ENCODE data around the gene BAK1.
A peak's percentile ranks its signal among the peaks of the same experiment; 100 is the strongest.

Gene BAK1

DNA sequence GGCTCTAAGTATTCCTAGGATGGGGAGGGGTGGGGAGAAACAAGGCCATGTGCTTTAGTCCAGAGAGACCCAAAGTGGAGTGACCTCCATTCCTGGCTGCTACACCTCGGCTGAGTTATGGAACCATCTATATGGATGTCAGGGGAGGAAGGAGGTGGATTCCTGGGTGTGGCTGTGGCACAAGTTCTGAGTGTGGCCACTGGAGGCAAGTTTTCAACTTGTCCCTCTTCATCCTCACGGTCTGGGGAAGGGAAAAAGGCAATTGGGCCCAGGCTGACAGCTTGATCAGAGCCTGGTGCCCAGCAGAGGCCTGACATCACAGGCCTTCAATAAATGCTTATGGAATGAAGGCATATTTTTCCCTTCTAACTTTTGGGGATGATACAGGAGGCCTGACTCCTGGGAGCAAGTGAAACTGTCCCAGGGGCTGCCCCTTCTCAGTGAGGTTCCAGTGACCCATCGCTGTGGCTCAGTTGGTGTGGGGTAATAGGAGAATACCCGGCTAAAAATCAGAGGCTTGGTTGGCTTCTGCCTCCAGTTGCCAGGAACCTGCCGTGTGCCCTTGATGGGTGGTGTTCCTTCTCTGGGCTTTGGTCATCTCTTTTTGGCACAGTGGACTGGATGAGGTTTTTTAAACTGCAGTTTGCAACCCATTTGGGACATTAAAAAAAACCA lies 39.2 kb upstream of the BAK1 start:
- peaks cover 2% of the 10 kb centered on the region for H3K36me3 ChIP-seq (ENCODE audit: control insufficient read depth, insufficient read depth, low read length)
- H3K9me3 ChIP-seq (ENCODE audit: control insufficient read depth, insufficient read depth, low read length): no peaks in the 10 kb centered on the region
- peaks cover 15% of the 10 kb centered on the region for H3K27me3 ChIP-seq (ENCODE audit: control insufficient read depth, insufficient read depth, low read length)
- H3K4me1 ChIP-seq (ENCODE audit: control insufficient read depth, insufficient read depth, low read length): peaks cover 13% of the 10 kb centered on the region
- H3K4me3 ChIP-seq (ENCODE audit: low read depth, low read length): peak overlapping the region; percentile 68
- H3K9ac ChIP-seq (ENCODE audit: low read depth, low read length): no peak overlapping the region

DNA sequence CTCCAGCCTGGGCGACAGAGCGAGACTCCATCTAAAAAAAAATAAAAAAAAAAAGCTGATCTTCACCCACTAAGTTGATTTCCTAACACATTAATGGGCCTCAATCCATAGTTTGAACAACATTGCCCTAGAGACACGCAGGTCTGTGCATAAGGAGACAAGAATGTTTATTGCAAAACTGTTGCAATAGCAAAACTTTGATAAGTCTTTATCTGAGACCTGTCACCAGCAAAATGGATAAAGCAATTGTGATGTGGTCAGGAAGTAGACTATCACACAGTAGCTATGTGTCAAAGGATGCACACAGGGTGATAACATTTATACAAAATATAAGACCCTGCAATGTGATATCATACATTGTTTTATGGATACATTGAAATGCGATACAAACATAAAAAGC lies 36.8 kb upstream of the BAK1 start:
- Histone ChIP-seq H3K9me3 (ENCODE audit: control insufficient read depth, insufficient read depth, low read length) (no peaks in the 10 kb centered on the region), H3K36me3 (ENCODE audit: control insufficient read depth, insufficient read depth, low read length) (no peaks in the 10 kb centered on the region), H3K4me3 (ENCODE audit: low read depth, low read length) (no peak overlapping the region), H3K9ac (ENCODE audit: low read depth, low read length) (no peak overlapping the region), H3K4me1 (ENCODE audit: control insufficient read depth, insufficient read depth, low read length) (peaks cover 10% of the 10 kb centered on the region), H3K27me3 (ENCODE audit: control insufficient read depth, insufficient read depth, low read length) (peaks cover 11% of the 10 kb centered on the region)

DNA sequence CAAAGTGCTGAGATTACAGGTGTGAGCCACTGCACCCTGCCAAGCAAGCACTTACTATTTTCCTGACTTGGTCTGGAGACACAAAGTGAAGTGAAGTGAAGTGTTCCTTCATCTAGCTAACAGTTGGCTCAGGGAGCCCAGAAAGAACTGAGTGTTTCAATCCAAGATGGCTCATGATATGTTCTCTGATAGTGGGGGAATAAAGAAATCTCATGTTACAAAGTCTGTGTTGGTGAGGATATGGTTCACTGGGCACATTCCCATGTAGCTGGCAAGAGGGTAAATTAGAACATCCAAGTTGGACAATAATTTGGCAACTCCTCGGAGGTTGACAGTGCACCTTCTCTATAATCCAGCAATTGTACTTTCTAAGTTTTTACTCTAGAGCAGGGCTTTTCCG lies 36.0 kb upstream of the BAK1 start:
- Histone ChIP-seq H3K4me1 (ENCODE audit: control insufficient read depth, insufficient read depth, low read length) (peaks cover 10% of the 10 kb centered on the region), H3K9ac (ENCODE audit: low read depth, low read length) (no peak overlapping the region), H3K4me3 (ENCODE audit: low read depth, low read length) (no peak overlapping the region), H3K27me3 (ENCODE audit: control insufficient read depth, insufficient read depth, low read length) (peaks cover 11% of the 10 kb centered on the region), H3K36me3 (ENCODE audit: control insufficient read depth, insufficient read depth, low read length) (no peaks in the 10 kb centered on the region), H3K9me3 (ENCODE audit: control insufficient read depth, insufficient read depth, low read length) (no peaks in the 10 kb centered on the region)

DNA sequence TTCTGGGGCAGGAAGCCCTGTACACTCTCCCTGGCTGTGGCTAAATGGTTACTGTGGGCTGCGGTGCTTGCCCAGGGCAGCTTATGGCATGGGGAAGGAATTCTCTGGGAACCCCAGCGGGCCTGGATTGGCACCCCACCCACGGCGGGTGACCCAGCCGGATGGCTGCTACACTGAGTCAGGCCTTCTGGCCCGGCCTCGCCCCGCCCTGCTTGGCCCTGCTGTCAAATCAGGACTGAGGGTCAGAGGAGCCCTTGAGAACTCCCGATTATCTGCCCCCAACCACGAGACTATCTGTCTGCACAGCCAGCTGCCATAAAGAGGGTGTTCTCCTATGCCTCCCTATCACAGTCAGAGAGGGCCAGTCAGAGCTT lies 33.7 kb upstream of the BAK1 start:
- Histone ChIP-seq H3K36me3 (ENCODE audit: control insufficient read depth, insufficient read depth, low read length) (no peaks in the 10 kb centered on the region), H3K4me3 (ENCODE audit: low read depth, low read length) (no peak overlapping the region), H3K9ac (ENCODE audit: low read depth, low read length) (no peak overlapping the region), H3K27me3 (ENCODE audit: control insufficient read depth, insufficient read depth, low read length) (peaks cover 1% of the 10 kb centered on the region), H3K4me1 (ENCODE audit: control insufficient read depth, insufficient read depth, low read length) (peaks cover 2% of the 10 kb centered on the region), H3K9me3 (ENCODE audit: control insufficient read depth, insufficient read depth, low read length) (no peaks in the 10 kb centered on the region)

DNA sequence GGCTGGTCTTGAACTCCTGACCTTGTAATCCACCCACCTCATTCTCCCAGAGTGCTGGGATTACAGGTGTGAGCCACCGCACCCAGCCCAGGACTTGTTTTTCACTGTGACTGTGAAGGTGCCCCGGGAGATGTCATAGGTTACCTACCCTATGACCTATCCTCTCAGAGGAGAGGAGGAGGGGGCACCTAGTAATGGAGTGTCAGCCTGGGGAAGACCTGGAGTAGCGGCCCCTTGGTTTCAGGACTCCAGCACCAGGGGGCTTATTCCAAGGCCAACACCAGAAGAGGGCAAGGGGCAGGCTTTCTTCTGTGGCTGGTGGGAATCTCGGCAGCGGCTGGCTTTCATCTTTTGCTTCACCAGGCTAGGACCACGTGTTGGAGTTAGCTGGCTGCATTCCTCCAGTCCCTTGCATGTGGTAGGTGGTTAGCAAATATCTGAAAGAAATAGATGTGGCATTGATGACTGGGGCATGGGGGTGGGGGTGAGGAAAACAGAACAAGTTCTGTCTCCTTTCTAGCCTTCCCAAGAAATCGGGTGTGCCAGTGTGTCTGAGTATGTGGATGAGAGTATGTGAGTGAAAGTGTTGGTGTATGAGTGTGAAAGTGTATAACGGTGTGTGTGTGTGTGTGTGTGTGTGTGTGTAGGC lies 33.2 kb upstream of the BAK1 start:
- no peak overlapping the region for H3K4me3 ChIP-seq (ENCODE audit: low read depth, low read length)
- no peaks in the 10 kb centered on the region for H3K36me3 ChIP-seq (ENCODE audit: control insufficient read depth, insufficient read depth, low read length)
- no peaks in the 10 kb centered on the region for H3K9me3 ChIP-seq (ENCODE audit: control insufficient read depth, insufficient read depth, low read length)
- no peak overlapping the region for H3K9ac ChIP-seq (ENCODE audit: low read depth, low read length)
- no peaks in the 10 kb centered on the region for H3K27me3 ChIP-seq (ENCODE audit: control insufficient read depth, insufficient read depth, low read length)
- peaks cover 2% of the 10 kb centered on the region for H3K4me1 ChIP-seq (ENCODE audit: control insufficient read depth, insufficient read depth, low read length)

DNA sequence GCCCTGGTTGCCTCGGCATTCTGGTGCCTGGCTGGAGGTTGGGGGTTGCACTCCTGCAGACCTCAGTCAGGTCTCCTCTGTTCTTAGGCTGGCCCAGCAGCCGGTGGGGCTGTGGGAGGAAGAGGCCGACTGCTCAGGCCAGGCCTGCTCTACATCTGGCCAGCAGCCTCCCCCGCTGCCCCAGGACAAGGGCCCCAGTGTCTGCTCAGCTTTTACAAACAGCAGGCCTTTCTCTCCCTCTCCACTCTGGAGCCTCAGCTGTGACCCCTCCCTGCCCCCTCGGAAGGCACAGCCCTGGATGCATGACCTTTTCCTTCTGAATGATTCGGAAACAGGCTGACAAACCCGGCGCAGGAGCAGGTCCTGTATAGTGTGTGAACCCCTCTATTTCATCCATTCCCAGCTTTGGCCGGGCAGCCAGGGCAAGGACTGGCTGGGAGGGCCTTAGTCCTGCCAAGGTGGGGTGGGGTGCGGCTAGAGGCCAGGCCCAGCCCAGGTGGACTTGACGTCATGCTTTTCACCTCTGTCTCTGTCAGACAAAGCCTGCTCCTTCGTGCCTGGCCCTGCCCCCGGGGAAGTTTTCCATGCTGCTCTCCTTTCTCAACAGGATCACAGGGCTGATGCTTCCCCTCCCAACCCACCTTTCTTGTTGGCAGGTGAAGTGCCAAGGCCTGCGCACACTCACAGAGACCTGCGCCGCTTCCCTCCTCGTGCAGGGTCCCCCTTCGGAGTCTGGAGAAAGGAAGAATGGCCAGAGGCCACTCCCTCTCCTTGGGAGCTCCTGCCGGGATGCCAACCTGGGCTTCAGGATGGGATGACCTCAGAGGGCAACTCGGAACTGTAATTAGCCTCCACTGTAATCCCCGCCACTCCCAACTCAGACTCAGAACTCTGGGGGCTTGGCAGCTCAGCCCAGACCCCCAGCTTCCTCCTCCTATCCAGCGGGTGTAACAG lies 31.0 kb upstream of the BAK1 start:
- Histone ChIP-seq H3K4me3 (ENCODE audit: low read depth, low read length) (no peak overlapping the region), H3K27me3 (ENCODE audit: control insufficient read depth, insufficient read depth, low read length) (no peaks in the 10 kb centered on the region), H3K9ac (ENCODE audit: low read depth, low read length) (peak overlapping the region; percentile 24), H3K36me3 (ENCODE audit: control insufficient read depth, insufficient read depth, low read length) (no peaks in the 10 kb centered on the region), H3K9me3 (ENCODE audit: control insufficient read depth, insufficient read depth, low read length) (no peaks in the 10 kb centered on the region), H3K4me1 (ENCODE audit: control insufficient read depth, insufficient read depth, low read length) (peaks cover 12% of the 10 kb centered on the region)

DNA sequence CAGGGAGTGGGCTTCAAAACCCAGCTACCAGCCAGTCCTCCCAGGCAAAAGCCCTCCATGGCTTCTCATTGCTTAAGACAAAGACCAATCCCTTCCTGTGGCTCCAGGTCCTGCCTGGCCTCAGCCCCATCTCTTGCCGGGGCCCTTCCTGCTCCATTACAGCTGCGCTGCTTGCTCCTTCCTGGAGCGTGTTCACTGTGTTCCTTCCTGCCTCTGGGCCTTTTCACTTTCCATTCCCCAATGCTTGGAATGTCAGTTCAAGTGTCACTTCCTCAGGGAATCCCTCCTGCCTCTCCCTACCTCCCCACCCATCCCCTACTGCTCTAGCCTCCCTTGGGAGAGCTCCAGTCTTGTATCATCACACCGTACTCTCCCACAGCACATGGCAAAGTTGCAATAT lies 30.0 kb upstream of the BAK1 start:
- no peaks in the 10 kb centered on the region for H3K27me3 ChIP-seq (ENCODE audit: control insufficient read depth, insufficient read depth, low read length)
- H3K4me1 ChIP-seq (ENCODE audit: control insufficient read depth, insufficient read depth, low read length): peaks cover 12% of the 10 kb centered on the region
- no peaks in the 10 kb centered on the region for H3K36me3 ChIP-seq (ENCODE audit: control insufficient read depth, insufficient read depth, low read length)
- no peak overlapping the region for H3K4me3 ChIP-seq (ENCODE audit: low read depth, low read length)
- no peaks in the 10 kb centered on the region for H3K9me3 ChIP-seq (ENCODE audit: control insufficient read depth, insufficient read depth, low read length)
- no peak overlapping the region for H3K9ac ChIP-seq (ENCODE audit: low read depth, low read length)

DNA sequence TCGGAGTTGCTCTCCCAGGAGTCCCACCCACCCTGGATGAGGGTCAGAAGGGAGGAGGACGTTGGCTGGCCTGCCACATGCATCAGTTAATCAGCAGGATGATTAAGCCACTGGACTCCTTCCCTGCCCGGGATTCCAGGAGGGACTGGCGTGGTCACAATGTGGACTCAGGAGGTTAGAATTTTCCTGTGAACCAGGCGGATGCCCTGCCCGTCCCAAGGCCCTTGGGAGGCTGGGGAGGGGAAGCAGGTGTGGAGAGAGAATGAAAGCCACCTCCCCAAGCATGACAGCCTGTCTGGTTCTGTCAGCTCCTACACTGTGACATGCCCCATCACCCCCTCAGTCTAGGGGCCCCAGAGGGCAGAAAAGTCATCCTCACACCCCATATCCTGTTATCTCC lies 29.5 kb upstream of the BAK1 start:
- Histone ChIP-seq H3K36me3 (ENCODE audit: control insufficient read depth, insufficient read depth, low read length) (no peaks in the 10 kb centered on the region), H3K27me3 (ENCODE audit: control insufficient read depth, insufficient read depth, low read length) (no peaks in the 10 kb centered on the region), H3K4me3 (ENCODE audit: low read depth, low read length) (no peak overlapping the region), H3K9me3 (ENCODE audit: control insufficient read depth, insufficient read depth, low read length) (no peaks in the 10 kb centered on the region), H3K4me1 (ENCODE audit: control insufficient read depth, insufficient read depth, low read length) (peaks cover 12% of the 10 kb centered on the region), H3K9ac (ENCODE audit: low read depth, low read length) (no peak overlapping the region)

DNA sequence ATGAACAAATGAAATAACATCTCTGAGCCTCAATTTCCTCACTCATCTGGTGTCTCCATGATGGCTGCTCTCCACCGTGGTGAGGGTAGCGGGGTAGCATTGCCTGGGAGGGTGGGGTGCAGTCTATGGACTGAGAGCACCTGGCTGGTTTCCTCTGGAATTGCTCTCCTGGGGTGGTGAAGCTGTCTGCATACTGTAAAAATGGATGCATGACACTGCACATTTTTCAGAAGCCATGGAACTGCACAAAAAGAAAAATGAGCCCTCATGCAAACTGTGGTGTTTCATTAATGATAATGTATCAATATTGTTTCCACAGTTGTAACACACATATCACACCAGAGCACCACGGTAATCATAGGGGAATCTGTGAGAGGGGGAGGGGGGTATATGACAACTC lies 28.9 kb upstream of the BAK1 start:
- Histone ChIP-seq H3K4me1 (ENCODE audit: control insufficient read depth, insufficient read depth, low read length) (peaks cover 12% of the 10 kb centered on the region), H3K9me3 (ENCODE audit: control insufficient read depth, insufficient read depth, low read length) (no peaks in the 10 kb centered on the region), H3K9ac (ENCODE audit: low read depth, low read length) (no peak overlapping the region), H3K4me3 (ENCODE audit: low read depth, low read length) (no peak overlapping the region), H3K36me3 (ENCODE audit: control insufficient read depth, insufficient read depth, low read length) (no peaks in the 10 kb centered on the region), H3K27me3 (ENCODE audit: control insufficient read depth, insufficient read depth, low read length) (no peaks in the 10 kb centered on the region)

DNA sequence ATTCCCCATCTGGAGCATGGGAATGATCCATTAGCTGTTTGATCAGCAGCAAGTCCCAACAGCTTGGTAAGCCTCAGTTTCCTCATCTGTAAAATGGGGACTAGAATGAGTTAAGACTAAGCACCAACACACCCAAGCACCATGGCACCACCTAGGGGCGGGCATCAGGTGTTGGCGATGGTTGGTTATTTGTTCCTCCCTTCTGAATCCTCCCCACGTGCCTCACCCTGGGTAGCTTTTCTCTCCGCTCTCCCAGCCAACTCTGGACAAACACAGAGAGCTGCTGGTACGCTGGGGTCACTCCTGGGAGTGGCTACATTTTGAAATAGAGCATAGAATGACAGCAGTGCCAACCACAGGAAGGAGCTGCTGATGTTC lies 27.7 kb upstream of the BAK1 start:
- Histone ChIP-seq H3K4me1 (ENCODE audit: control insufficient read depth, insufficient read depth, low read length) (peaks cover 12% of the 10 kb centered on the region), H3K4me3 (ENCODE audit: low read depth, low read length) (no peak overlapping the region), H3K9me3 (ENCODE audit: control insufficient read depth, insufficient read depth, low read length) (no peaks in the 10 kb centered on the region), H3K9ac (ENCODE audit: low read depth, low read length) (no peak overlapping the region), H3K27me3 (ENCODE audit: control insufficient read depth, insufficient read depth, low read length) (no peaks in the 10 kb centered on the region), H3K36me3 (ENCODE audit: control insufficient read depth, insufficient read depth, low read length) (no peaks in the 10 kb centered on the region)

DNA sequence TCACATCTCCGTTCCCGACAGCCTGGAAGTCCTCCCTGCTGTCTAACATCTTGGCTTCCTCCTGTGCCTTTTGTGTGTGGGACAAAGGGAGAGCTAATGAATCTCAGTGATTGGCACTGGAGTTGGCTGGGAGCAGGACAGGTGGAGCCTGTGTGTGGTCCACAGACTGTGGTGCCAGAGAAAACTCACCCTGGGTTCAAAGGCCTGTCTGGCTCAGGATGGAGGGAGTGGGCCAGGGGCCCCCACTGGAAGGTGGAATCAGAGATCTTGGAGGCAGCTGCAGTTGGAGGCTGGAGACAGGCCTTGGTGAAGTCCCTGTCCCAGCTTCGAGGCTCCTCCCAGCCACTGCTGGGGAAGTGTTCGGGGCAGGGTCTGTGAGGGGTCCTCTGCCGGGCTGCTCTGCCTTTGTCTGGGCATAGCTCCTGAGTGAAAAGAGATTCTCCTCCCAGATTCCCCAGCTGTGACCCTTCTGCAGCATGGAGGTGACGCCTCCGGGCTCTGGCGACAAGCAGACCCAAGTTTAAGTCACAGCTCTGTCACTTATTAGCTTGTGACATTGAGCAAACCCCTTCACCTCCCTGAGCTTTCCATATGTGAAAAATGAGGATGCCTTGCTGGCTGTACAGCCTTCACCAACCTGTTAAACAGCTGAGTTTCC lies 27.2 kb upstream of the BAK1 start:
- Histone ChIP-seq H3K4me1 (ENCODE audit: control insufficient read depth, insufficient read depth, low read length) (peaks cover 12% of the 10 kb centered on the region), H3K36me3 (ENCODE audit: control insufficient read depth, insufficient read depth, low read length) (no peaks in the 10 kb centered on the region), H3K27me3 (ENCODE audit: control insufficient read depth, insufficient read depth, low read length) (no peaks in the 10 kb centered on the region), H3K9ac (ENCODE audit: low read depth, low read length) (no peak overlapping the region), H3K4me3 (ENCODE audit: low read depth, low read length) (no peak overlapping the region), H3K9me3 (ENCODE audit: control insufficient read depth, insufficient read depth, low read length) (no peaks in the 10 kb centered on the region)
